CD4-positive, alpha-beta T cell treated with Interleukin-4 for 1 hour (primary cell): ENCODE results near the gene EIF2D.
A peak's percentile ranks its signal among the peaks of the same experiment; 100 is the strongest.
"Not testable (repeated sequence)": the region's sequence is repeated elsewhere in the genome, so short reads cannot be mapped to it uniquely, and the experiment has no call there.

Experiments used
- DNase-seq, 2 donors: peaks; one replicate each; pipeline ENCODE4 v3.0.0-alpha.2; 2020 to 2022

Gene EIF2D

GRCh38 chr1:206612129-206612876 lies at the start of gene EIF2D:
EIF2D (minus strand) TSS chr1:206612465; CDS start chr1:206612342, 123 bp downstream.
- DNase-seq: peak; percentile 94 to 95

GRCh38 chr1:206661161-206661820 lies 49.0 kb upstream of the EIF2D start:
- DNase-seq: no peak

GRCh38 chr1:206660136-206660535 lies 47.9 kb upstream of the EIF2D start:
- no peak for DNase-seq

- DNase-seq: no peak
These were observed 46.7 kb upstream of the EIF2D start for GRCh38 chr1:206658981-206659273.

- DNase-seq: peak; percentile 54 to 56
These were observed 46.2 kb upstream of the EIF2D start for GRCh38 chr1:206658264-206658980.

GRCh38 chr1:206657751-206658150 lies 45.5 kb upstream of the EIF2D start:
- DNase-seq: no peak

GRCh38 chr1:206656936-206657335 lies 44.7 kb upstream of the EIF2D start:
- DNase-seq: no peak

- DNase-seq: no peak
These were observed 43.2 kb upstream of the EIF2D start for GRCh38 chr1:206655471-206655882.

- no peak for DNase-seq
These were observed 42.6 kb upstream of the EIF2D start for GRCh38 chr1:206654828-206655227.

GRCh38 chr1:206653715-206654459 lies 41.6 kb upstream of the EIF2D start:
- no peak for DNase-seq

- DNase-seq: no peak
These were observed 40.0 kb upstream of the EIF2D start for GRCh38 chr1:206651958-206652890.

GRCh38 chr1:206651014-206651413 lies 38.7 kb upstream of the EIF2D start:
- no peak for DNase-seq

- DNase-seq: no peak
These were observed 37.1 kb upstream of the EIF2D start for GRCh38 chr1:206649261-206649921.

GRCh38 chr1:206647224-206647623 lies 35.0 kb upstream of the EIF2D start:
- no peak for DNase-seq

GRCh38 chr1:206646504-206646903 lies 34.2 kb upstream of the EIF2D start:
- no peak for DNase-seq

GRCh38 chr1:206643118-206643698 lies 30.9 kb upstream of the EIF2D start:
- DNase-seq: no peak

- not testable (repeated sequence) for DNase-seq
These were observed 29.8 kb upstream of the EIF2D start for GRCh38 chr1:206642074-206642473.

- no peak for DNase-seq
These were observed 25.3 kb upstream of the EIF2D start for GRCh38 chr1:206637605-206638004.

- no peak for DNase-seq
These were observed 24.4 kb upstream of the EIF2D start for GRCh38 chr1:206636671-206637070.

- DNase-seq: no peak
These were observed 23.7 kb upstream of the EIF2D start for GRCh38 chr1:206635978-206636345.
